ENCODE results near the gene EXOC4.

Gene EXOC4

GRCh38 chr7:133434246-133434865 is 181.5 kb downstream of the EXOC4 start:
- no peak for DNase-seq

- no peak for DNase-seq
Observed at GRCh38 chr7:133436014-133436428, 183.1 kb downstream of the EXOC4 start.

- no peak for DNase-seq
Observed at GRCh38 chr7:133437544-133437943, 184.7 kb downstream of the EXOC4 start.

GRCh38 chr7:133442818-133443217 is 189.9 kb downstream of the EXOC4 start:
- DNase-seq = no peak

- no peak for DNase-seq
Observed at GRCh38 chr7:133445617-133446016, 192.7 kb downstream of the EXOC4 start.

GRCh38 chr7:133448012-133448411 is 195.1 kb downstream of the EXOC4 start:
- no peak for DNase-seq

- no peak for DNase-seq
Observed at GRCh38 chr7:133452577-133452976, 199.7 kb downstream of the EXOC4 start.

GRCh38 chr7:133458688-133459087 is 205.8 kb downstream of the EXOC4 start:
- DNase-seq = no peak

- no peak for DNase-seq
Observed at GRCh38 chr7:133461421-133461820, 208.5 kb downstream of the EXOC4 start.

GRCh38 chr7:133475655-133476054 is 222.8 kb downstream of the EXOC4 start:
- DNase-seq = no peak

- DNase-seq = no peak
Observed at GRCh38 chr7:133477791-133478190, 224.9 kb downstream of the EXOC4 start.

GRCh38 chr7:133478591-133479135 is 225.8 kb downstream of the EXOC4 start:
- no peak for DNase-seq

- no peak for DNase-seq
Observed at GRCh38 chr7:133479456-133480065, 226.7 kb downstream of the EXOC4 start.

- DNase-seq = no peak
Observed at GRCh38 chr7:133480868-133481267, 228.0 kb downstream of the EXOC4 start.

GRCh38 chr7:133481676-133482075 is 228.8 kb downstream of the EXOC4 start:
- no peak for DNase-seq

- no peak for DNase-seq
Observed at GRCh38 chr7:133482599-133482998, 229.7 kb downstream of the EXOC4 start.

GRCh38 chr7:133484086-133484485 is 231.2 kb downstream of the EXOC4 start:
- no peak for DNase-seq

GRCh38 chr7:133489906-133490305 is 237.0 kb downstream of the EXOC4 start:
- no peak for DNase-seq

- DNase-seq = no peak
Observed at GRCh38 chr7:133491201-133491691, 238.4 kb downstream of the EXOC4 start.

GRCh38 chr7:133491846-133492652 is 239.2 kb downstream of the EXOC4 start:
- no peak for DNase-seq

GRCh38 chr7:133497061-133497460 is 244.2 kb downstream of the EXOC4 start:
- no peak for DNase-seq

GRCh38 chr7:133501771-133502170 is 248.9 kb downstream of the EXOC4 start:
- no peak for DNase-seq

GRCh38 chr7:133502498-133502897 is 249.6 kb downstream of the EXOC4 start:
- DNase-seq = no peak

GRCh38 chr7:133502972-133503371 is 250.1 kb downstream of the EXOC4 start:
- no peak for DNase-seq

Measured in T1000 (cell line).